Testis (tissue), 3 donors: Measurements from ENCODE around the gene PPTC7. TPM values are rescaled to one million over a fixed set of nuclear protein-coding genes. Genes with fewer than 3 reads are reported as not detected.
A peak's percentile ranks its signal among the peaks of the same experiment; 100 is the strongest.

Source experiments
- DNase-seq: peaks from one replicate; pipeline ENCODE4 v3.0.0-alpha.2; 2019
- H3K27ac ChIP-seq, 2 donors: fragments of 200-600 bp; sonication (generic); one replicate each; pipeline ENCODE4 v1.5.1; 2019
- H3K27me3 ChIP-seq: fragments of 200-600 bp; sonication (generic); one replicate; pipeline ENCODE4 v1.5.1; 2019
- H3K36me3 ChIP-seq: fragments of 200-600 bp; sonication (generic); one replicate; pipeline ENCODE4 v1.5.1; 2017; ENCODE audit warnings: low read depth; ENCODE audit errors: missing control alignments
- H3K4me1 ChIP-seq: fragments of 200-600 bp; sonication (generic); one replicate; pipeline ENCODE4 v1.5.1; 2019
- H3K4me3 ChIP-seq, 2 donors: fragments of 200-600 bp; sonication (generic); one replicate each; pipeline ENCODE4 v1.5.1; 2017 to 2019
- H3K9me3 ChIP-seq: fragments of 200-600 bp; sonication (generic); one replicate; pipeline ENCODE4 v1.5.1; 2017
- CTCF ChIP-seq, 3 experiments: fragments of 450-650 bp in 2 of 3; fragments of 200-600 bp in 1 of 3; sonication (generic) in 1 of 3; IDR thresholded peaks; one replicate each; pipeline ENCODE4 v1.5.1; 2016 to 2019; ENCODE audit warnings: antibody characterized with exemption in 3 of 3, mild to moderate bottlenecking in 2 of 3, moderate library complexity in 1 of 3
- POLR2A ChIP-seq: fragments of 450-650 bp; IDR thresholded peaks from one replicate; pipeline ENCODE4 v1.6.1; 2017; ENCODE audit warnings: antibody characterized with exemption, mild to moderate bottlenecking, moderate library complexity
- WGBS, 2 donors: methylation state at CpG; one replicate each; pipeline ENCODE4 v1.1.5; 2018; 5-methylcytosine and 5-hydroxymethylcytosine counted together
- intact Hi-C: fragments of 100-400 bp; cut with DNase I; formaldehyde crosslinking; loops from one replicate; pipeline ENCODE4 v1.15.1; 2023; ENCODE audit warnings: low total_unique reads
- polyA plus RNA-seq: library from polyadenylated mRNA; stranded (reverse); fragments of 350-450 nt; fragmentation: Illumina TruSeq; extraction: RNeasy Lipid Tissue Mini Kit (QIAGEN cat#74804); gene quantifications from one replicate; pipeline ENCODE4 v1.2.3, GENCODE V29; 2014; ENCODE audit warnings: low read depth, low replicate concordance; ENCODE audit not compliant: insufficient read depth
- small RNA-seq, 2 donors: library from RNA; depleted of rRNA; stranded (forward); fragments of <200 nt; gene quantifications; one replicate each; pipeline ENCODE3, GENCODE V24; 2016
- total RNA-seq, 2 donors: library from RNA; depleted of rRNA; stranded (reverse); fragments of >200 nt; gene quantifications; one replicate each; pipeline ENCODE4 v1.2.3, GENCODE V29; 2016

The PPTC7 gene
- total and polyA plus RNA-seq, 3 donors from 2014 or later: 23.7 to 30.8 (median 29.0) TPM

GRCh38 chr12:110503432-110503831, 79.7 kb downstream of the PPTC7 start:
- intact Hi-C loops: no loop called here
- no peak overlapping the region for H3K4me3 ChIP-seq
- H3K27ac ChIP-seq: no peak overlapping the region
- no peaks in the 10 kb centered on the region for H3K27me3 ChIP-seq
- H3K36me3 ChIP-seq: no peaks in the 10 kb centered on the region
- TF ChIP-seq CTCF (IDR thresholded peaks at IDR 0.05): no peak
- TF ChIP-seq POLR2A: no peak
- H3K9me3 ChIP-seq: no peaks in the 10 kb centered on the region
- H3K4me1 ChIP-seq: no peaks in the 10 kb centered on the region
- DNase-seq: no peak
- WGBS, 2 donors: 53 to 62% methylated on average over 1 of the region's 1 CpG

- intact Hi-C loops: no loop called here
- TF ChIP-seq POLR2A (peak; percentile 42), CTCF (IDR thresholded peaks at IDR 0.05) (peak in 1 of 3 experiments; percentile 4)
- WGBS, 2 donors: 6 to 7% methylated on average over 53 to 61 of the region's 61 CpGs
Observed at GRCh38 chr12:110501752-110502738, 81.1 kb downstream of the PPTC7 start, which contains the start of the genes RAD9B and VPS29. RAD9B (plus strand) TSS chr12:110502331; CDS start chr12:110502338, 7 bp downstream. VPS29 (minus strand) TSS chr12:110502111; CDS start chr12:110502051, 60 bp downstream.

GRCh38 chr12:110501399-110501751, 81.7 kb downstream of the PPTC7 start:
- H3K4me1 ChIP-seq: no peaks in the 10 kb centered on the region
- intact Hi-C loops: no loop called here
- no peaks in the 10 kb centered on the region for H3K9me3 ChIP-seq
- peak overlapping the region; percentile 76 to 85 for H3K27ac ChIP-seq
- peak overlapping the region; percentile 86 to 90 for H3K4me3 ChIP-seq
- WGBS, 2 donors: 0 to 1% methylated on average over 8 to 17 of the region's 17 CpGs
- no peaks in the 10 kb centered on the region for H3K36me3 ChIP-seq
- H3K27me3 ChIP-seq: no peaks in the 10 kb centered on the region
- TF ChIP-seq CTCF (IDR thresholded peaks at IDR 0.05) (no peak), POLR2A (no peak)
- peak; percentile 52 for DNase-seq

More at GRCh38 chr12:110501752-110502738, 81.1 kb downstream of the PPTC7 start, which contains the start of the genes RAD9B and VPS29:
- Histone ChIP-seq H3K36me3 (no peaks in the 10 kb centered on the region), H3K27ac (peak within 1 kb of the TSS; percentile 76 to 85), H3K4me1 (no peaks in the 10 kb centered on the region), H3K4me3 (peak within 1 kb of the TSS; percentile 86 to 90), H3K27me3 (no peaks in the 10 kb centered on the region), H3K9me3 (no peaks in the 10 kb centered on the region)
- DNase-seq: peak; percentile 99

GRCh38 chr12:110498984-110499706, 84.0 kb downstream of the PPTC7 start:
- TF ChIP-seq CTCF (IDR thresholded peaks at IDR 0.05) (no peak), POLR2A (no peak)
- Histone ChIP-seq H3K36me3 (no peaks in the 10 kb centered on the region), H3K4me3 (no peak overlapping the region), H3K27me3 (no peaks in the 10 kb centered on the region), H3K9me3 (no peaks in the 10 kb centered on the region), H3K27ac (no peak overlapping the region), H3K4me1 (no peaks in the 10 kb centered on the region)
- intact Hi-C loops: no loop called here
- no peak for DNase-seq
- WGBS, 2 donors: 61 to 72% methylated on average over 4 of the region's 4 CpGs

Small RNAs within 50 kb of the gene (small RNA-seq; reads per million reads assigned to genes)
- gene RF00278: 0 reads per million in 2 donors
- gene RN7SL387P: 0 reads per million in 2 donors

Other genes with a start within 250 kb of the PPTC7 start
- gene ANAPC7, start 179.6 kb downstream of the PPTC7 start, total RNA-seq: 10 to 100 TPM; 67.1 to 96.5 TPM
- gene ANAPC7, start 179.6 kb downstream of the PPTC7 start, polyA plus RNA-seq: 94.4 TPM
- 100 to 1,000 TPM; 244 to 270 TPM for gene ARPC3, start 133.0 kb downstream of the PPTC7 start, total RNA-seq
- gene ARPC3, start 133.0 kb downstream of the PPTC7 start, polyA plus RNA-seq: 216 TPM
- 10 to 100 TPM; 41.8 to 55.5 TPM for gene GPN3, start 115.1 kb downstream of the PPTC7 start, total RNA-seq
- gene GPN3, start 115.1 kb downstream of the PPTC7 start, polyA plus RNA-seq: 92.8 TPM
- 10 to 100 TPM; 39.7 to 45.6 TPM for gene FAM216A, start 114.5 kb downstream of the PPTC7 start, total RNA-seq
- 110 TPM for gene FAM216A, start 114.5 kb downstream of the PPTC7 start, polyA plus RNA-seq
- 10 to 100 TPM; 66.3 to 74.5 TPM for gene VPS29, start 81.2 kb downstream of the PPTC7 start, total RNA-seq
- 81.9 TPM for gene VPS29, start 81.2 kb downstream of the PPTC7 start, polyA plus RNA-seq
- 10 to 100 TPM; 12.8 to 29.1 TPM for gene RAD9B, start 81.0 kb downstream of the PPTC7 start, total RNA-seq
- gene RAD9B, start 81.0 kb downstream of the PPTC7 start, polyA plus RNA-seq: 21.8 TPM
- gene TCTN1, start 30.8 kb upstream of the PPTC7 start, total RNA-seq: 100 to 1,000 TPM in 1 of 2 donors, 10 to 100 TPM in 1; 75.3 to 109 TPM
- 106 TPM for gene TCTN1, start 30.8 kb upstream of the PPTC7 start, polyA plus RNA-seq
- gene HVCN1, start 105.8 kb upstream of the PPTC7 start, total RNA-seq: 10 to 100 TPM; 39.7 to 52.0 TPM
- gene HVCN1, start 105.8 kb upstream of the PPTC7 start, polyA plus RNA-seq: 139 TPM
- 100 to 1,000 TPM; 143 to 160 TPM for gene PPP1CC, start 159.6 kb upstream of the PPTC7 start, total RNA-seq
- gene PPP1CC, start 159.6 kb upstream of the PPTC7 start, polyA plus RNA-seq: 323 TPM